G401 (cell line): Measurements from ENCODE around the gene RAB22A. TPM values are rescaled to one million over a fixed set of nuclear protein-coding genes. Genes with fewer than 3 reads are reported as not detected.
"Not testable (repeated sequence)": the region's sequence is repeated elsewhere in the genome, so short reads cannot be mapped to it uniquely, and the experiment has no call there.

Experiments
- DNase-seq: peaks from one replicate; pipeline ENCODE4 v3.0.0-alpha.2; 2015; ENCODE audit warnings: low spot score
- in situ Hi-C: cut with HindIII; loops from 2 replicates; pipeline ENCODE4 v1.10.0; 2016; ENCODE audit warnings: low sequenced_read_pairs, mixed read lengths
- total RNA-seq: library from RNA; depleted of rRNA; stranded (reverse); fragments of >200 nt; shearing (Covaris generic); gene quantifications from 2 replicates; pipeline ENCODE4 v1.2.3, GENCODE V29; 2014

RAB22A gene
- total RNA-seq, 1 experiment from 2014 or later = 9.9 TPM

GRCh38 chr20:58331961-58332551 lies 22.5 kb downstream of the RAB22A start:
- DNase-seq = no peak
- in situ Hi-C loops = no loop called here

GRCh38 chr20:58339741-58340140 lies 30.2 kb downstream of the RAB22A start:
- in situ Hi-C loops = no loop called here
- no peak for DNase-seq

DNA sequence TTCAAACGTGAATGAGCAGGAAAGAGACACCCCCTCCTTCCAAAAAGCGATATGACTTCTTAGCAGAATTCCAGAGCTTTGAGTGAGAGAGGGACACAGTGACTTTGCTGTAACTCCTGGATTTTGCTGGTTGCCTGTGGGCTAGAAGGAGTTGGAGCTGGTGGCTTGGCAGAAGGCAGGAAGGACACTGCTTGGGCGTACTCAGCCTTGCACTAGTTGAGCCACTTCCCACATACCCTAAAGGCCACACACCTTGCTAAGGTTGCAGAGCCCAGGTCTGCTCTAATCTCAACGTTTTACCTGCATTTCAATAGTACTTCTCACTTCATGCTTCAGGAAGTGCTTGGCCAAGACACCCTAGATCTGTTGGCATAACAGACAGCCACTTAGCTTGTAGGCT lies 30.6 kb downstream of the RAB22A start:
- in situ Hi-C loops = no loop called here
- no peak for DNase-seq

DNA sequence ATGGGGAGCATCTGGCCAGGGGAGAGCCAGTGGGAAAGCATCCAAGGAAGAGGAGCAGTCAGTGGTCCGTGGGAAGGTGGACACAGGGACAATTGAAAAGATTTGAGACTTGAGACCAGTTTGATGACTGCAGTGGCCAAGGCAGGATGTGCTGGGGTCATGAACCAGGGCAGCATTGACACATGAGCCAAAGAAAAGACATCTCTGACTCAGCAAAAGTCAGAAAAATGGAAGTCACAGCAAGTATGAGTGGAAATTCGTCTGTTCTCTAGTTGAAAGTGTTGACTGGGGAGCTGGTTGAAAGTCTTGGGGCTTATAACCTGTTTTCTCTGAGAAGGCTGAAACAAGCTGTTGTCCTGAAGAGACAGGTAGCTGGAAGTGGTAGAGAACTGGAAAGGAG lies 31.3 kb downstream of the RAB22A start:
- in situ Hi-C loops = no loop called here
- no peak for DNase-seq

DNA sequence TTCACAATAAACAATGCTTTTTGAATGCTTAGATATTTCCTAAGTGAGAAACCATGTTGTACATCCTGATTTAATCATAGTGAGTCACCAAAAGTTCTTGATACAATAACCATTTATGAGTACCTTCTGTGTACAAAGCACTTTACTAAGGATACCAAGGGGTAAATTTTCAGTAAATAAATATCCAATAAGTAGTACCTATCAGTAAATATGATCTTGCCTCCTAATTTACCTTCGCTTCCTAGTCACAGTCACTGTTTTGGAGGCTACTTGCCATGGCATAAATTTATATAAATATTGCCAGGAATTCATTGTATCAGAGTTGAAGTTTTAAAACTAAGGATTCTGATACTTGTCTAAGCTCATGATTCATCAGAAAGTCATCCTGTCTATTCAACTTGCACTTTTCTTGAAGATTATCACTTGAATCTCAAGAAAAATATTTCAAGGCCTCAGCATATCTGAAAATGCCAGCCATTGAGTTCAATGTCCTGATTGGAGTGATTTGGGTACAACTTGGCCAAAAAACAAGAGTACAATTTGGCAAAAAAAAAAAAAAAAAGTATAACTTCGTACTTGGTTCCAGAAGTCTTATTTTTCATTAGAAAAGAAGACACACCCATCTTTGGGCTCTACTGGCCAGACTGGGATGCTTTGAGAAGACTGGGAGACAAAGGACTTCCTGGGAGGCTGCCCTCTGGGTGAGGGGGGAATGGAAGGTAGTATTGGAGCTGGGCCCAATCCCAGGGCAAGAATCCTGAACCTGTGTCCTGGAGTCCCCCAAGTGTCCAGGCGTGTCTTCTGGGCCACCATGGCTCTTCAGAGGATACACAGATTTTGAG lies 32.8 kb downstream of the RAB22A start:
- in situ Hi-C loops = no loop called here
- DNase-seq = no peak

GRCh38 chr20:58344741-58345140 lies 35.2 kb downstream of the RAB22A start:
- in situ Hi-C loops = no loop called here
- DNase-seq = no peak

- DNase-seq = no peak
- in situ Hi-C loops = no loop called here
Observed at GRCh38 chr20:58349570-58349969, 40.1 kb downstream of the RAB22A start.

GRCh38 chr20:58352468-58352867 lies 43.0 kb downstream of the RAB22A start:
- DNase-seq = no peak

DNA sequence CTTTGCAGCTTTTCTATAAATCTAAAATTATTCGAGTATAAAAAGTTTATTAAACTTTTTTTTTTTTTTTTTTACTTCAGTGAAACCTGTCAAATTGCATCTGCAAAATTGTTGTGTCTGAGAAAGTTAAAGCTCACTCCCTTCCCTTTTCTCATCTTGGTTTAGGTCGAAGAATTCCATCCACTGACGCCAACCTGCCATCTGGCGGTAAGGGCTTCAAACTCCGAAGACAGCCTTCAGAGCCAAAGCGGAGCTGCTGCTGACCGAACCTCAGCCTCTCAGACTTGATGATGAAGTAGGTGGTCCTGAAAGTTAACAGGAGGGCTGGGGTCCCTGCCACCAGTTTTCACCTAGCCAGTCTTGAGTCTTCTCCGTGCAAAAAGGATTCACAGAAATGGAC lies 49.9 kb downstream of the RAB22A start:
- DNase-seq = no peak

More at GRCh38 chr20:58352468-58352867, 43.0 kb downstream of the RAB22A start:
- in situ Hi-C loops = no loop called here

DNA sequence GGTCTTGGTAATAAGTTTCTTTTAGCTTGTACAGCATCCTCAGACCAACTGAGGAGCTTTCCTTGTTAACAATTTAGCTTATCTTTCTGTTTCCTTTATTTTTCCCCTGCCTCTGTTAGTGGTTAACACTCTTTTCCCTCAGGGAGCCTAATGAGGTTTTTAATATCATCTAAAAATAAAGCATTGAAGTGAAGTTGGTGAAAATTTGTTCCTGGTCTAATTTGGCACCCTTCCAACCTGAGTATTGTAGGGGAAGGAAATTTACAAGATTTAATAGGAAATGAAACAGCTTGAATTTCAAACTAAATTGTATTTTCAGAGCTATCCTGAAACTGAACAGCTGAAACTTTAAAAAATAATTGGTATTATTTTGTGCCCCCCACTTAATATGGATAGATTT lies 51.4 kb downstream of the RAB22A start:
- in situ Hi-C loops = no loop called here
- no peak for DNase-seq

More for the DNA sequence above, 49.9 kb downstream of the RAB22A start:
- in situ Hi-C loops = no loop called here

DNA sequence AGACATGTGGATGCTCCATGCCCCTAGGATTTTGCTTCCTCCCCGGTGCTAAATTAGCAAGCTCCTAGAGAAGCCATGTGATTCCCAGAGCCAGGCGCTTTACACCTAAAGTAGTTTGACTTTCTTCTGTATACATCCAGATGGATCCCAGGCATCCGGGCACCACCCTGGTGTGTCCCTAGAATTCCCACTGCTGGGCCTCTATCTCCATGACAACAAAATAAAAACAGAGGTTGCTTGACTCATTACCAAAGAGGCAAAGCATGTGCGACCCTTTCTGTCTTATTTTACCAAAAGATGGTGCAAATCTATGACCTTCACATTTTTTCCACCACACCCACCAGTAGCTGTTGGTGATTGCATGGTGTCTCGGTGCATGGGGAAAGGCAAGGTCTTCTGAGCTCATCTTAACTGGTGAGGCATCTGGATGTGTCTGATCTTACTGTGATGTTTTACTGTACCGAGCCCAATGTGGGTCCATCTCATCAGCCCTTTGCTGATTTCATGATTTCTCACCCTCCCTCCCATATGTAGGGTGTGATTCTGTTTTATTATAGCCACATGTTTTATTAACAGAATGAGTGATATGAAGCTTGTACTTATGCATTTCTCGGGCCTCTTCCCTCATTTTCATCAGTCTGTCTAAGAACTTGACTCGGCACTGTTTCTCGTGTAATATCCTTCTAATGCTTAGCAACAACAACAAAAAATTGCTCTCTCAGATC lies 52.1 kb downstream of the RAB22A start:
- in situ Hi-C loops = no loop called here
- no peak for DNase-seq

- in situ Hi-C loops = no loop called here
- no peak for DNase-seq
Observed at GRCh38 chr20:58362206-58362516, 52.6 kb downstream of the RAB22A start.

- no peak for DNase-seq
- in situ Hi-C loops = no loop called here
Observed at GRCh38 chr20:58362970-58363369, 53.5 kb downstream of the RAB22A start.

GRCh38 chr20:58366866-58367265 lies 57.4 kb downstream of the RAB22A start:
- no peak for DNase-seq
- in situ Hi-C loops = no loop called here

- no peak for DNase-seq
- in situ Hi-C loops = no loop called here
Observed at GRCh38 chr20:58372806-58373205, 63.3 kb downstream of the RAB22A start.

DNA sequence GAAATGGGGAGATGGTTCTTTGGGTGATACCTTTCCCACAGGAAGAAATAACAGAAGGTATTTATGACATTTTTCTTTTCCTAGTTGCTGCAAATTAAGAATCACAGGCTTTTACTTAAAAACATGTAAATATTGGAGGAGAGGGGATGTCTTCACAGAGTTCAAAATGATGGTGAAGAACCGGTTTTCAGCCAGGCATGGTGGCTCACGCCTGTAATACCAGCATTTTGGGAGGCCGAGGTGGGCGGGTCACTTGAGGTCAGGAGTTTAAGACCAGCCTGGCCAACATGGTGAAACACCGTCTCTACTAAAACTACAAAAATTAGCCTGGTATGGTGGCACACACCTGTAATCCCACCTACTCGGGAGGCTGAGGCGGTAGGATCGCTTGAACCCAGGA lies 63.8 kb downstream of the RAB22A start:
- in situ Hi-C loops, DNase-seq: not testable (repeated sequence)

DNA sequence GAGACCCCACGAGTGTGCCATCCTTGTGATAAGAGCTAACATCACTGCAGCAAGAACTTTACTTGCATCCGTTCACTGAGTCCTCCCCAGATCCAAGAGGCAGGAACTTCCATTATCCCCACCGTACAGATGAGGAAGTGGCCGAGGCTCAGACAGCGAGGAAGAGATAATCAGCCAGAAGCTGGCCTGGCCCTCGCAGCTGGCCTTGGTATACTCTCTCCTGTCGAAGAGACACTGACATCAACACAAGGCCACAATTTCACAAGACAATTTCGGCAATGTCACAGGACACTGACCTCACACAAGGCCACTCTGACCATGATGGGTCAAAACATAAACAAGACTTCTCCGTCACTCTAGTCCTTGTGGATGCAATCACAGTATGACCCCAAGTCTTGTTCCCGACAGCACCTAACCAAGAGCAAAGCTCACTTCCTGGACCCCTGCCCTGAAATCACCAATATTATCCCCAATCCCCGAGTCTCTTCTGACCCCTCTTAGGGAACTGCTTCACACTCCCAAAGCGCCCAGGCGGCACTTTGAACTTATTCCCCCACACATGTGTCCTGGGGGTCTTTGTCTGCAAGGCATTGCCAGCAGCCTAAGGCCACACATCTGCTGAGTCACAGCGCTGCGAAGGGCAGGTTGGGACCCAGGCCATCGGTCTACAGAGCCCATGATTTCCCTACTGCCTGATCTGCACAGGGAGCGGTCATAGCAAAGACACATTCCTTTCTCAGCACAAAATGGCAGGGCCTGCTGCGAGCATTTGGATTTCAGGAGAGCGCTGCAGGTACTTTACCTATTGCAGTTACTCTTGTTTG lies 64.7 kb downstream of the RAB22A start:
- in situ Hi-C loops = no loop called here
- no peak for DNase-seq

DNA sequence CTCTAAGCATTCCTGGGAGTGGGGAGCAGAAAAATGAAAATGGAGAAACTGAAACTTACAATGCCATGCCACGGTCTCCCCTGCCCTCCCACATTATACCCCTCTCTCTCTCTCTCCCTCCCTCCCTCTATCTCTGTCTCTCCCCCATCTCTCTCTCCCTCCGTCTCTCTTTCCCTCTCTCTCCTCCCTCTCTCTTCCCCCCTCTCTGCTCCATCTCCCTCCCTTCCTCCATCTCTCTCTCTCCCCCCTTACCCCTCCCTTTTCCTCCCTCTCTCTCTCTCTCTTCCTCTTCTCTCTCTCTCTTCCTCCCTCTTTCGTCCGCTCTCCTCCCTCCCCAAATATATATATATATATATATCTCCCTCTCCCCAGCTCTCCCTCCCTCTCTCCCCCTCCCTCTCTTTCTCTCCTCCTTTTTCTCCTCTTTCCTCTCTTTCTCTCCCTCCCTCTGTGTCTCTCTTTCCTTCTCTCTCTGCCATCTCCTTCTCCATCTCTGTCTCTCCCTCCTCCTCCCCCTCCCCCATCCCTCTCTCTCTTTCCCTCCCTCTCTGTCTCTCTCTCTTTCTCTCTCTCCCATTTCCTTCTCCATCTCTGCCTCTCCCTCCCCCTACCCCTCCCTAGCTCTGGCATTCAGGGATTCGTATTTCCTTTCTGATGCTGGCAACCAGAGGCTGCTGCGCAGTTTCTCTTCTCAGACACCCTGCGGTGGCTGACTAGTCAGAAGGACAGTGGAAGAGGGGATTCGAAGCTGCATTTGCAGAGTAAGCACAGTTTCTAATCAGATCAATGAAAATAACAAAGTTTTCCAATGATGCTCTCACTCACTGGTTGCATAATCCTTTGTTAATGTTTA lies 65.6 kb downstream of the RAB22A start:
- in situ Hi-C loops = no loop called here
- DNase-seq = no peak
